Lung (tissue), 12 donors: ENCODE results near the gene EML5. TPM values are rescaled to one million over a fixed set of nuclear protein-coding genes. Genes with fewer than 3 reads are reported as not detected.

ENCODE experiments used
- ATAC-seq: fragments of 200-7000 bp; cut with Tn5 transposase; one replicate; pipeline ENCODE4 v1.9.1; 2020; ENCODE audit warnings: moderate number of reproducible peaks; ENCODE audit not compliant: insufficient read depth, low FRiP score
- DNase-seq, 3 donors: peaks; one replicate each; pipeline ENCODE4 v3.0.0-alpha.2; 2013 to 2017
- H3K27ac ChIP-seq, 2 donors: one replicate each; pipeline ENCODE4 v1.5.1; 2013; ENCODE audit warnings: mild to moderate bottlenecking in 2 of 2, moderate library complexity in 2 of 2, control low read depth in 1 of 2, inconsistent platforms in 1 of 2, low read depth in 1 of 2, low read length in 1 of 2
- H3K27me3 ChIP-seq, 3 donors: one replicate each; pipeline ENCODE4 v1.5.1; 2013; ENCODE audit warnings: low read length in 2 of 3; ENCODE audit not compliant: control insufficient read depth in 3 of 3, insufficient read depth in 3 of 3
- H3K36me3 ChIP-seq, 4 donors: one replicate each; pipeline ENCODE4 v1.5.1; 2013; ENCODE audit warnings: low read length in 4 of 4, mild to moderate bottlenecking in 1 of 4, moderate library complexity in 1 of 4; ENCODE audit not compliant: control insufficient read depth in 4 of 4, insufficient read depth in 4 of 4
- H3K4me1 ChIP-seq, 5 donors: one replicate each; pipeline ENCODE4 v1.5.1; 2013; ENCODE audit warnings: low read length in 5 of 5, mild to moderate bottlenecking in 2 of 5, moderate library complexity in 1 of 5; ENCODE audit not compliant: control insufficient read depth in 5 of 5, insufficient read depth in 5 of 5
- H3K4me3 ChIP-seq: one replicate; pipeline ENCODE4 v1.5.1; 2013; ENCODE audit warnings: mild to moderate bottlenecking, control low read depth, moderate library complexity
- H3K9ac ChIP-seq, 2 donors: one replicate each; pipeline ENCODE4 v1.5.1; 2013; ENCODE audit warnings: low read length in 2 of 2, control low read depth in 1 of 2; ENCODE audit not compliant: insufficient read depth in 1 of 2
- H3K9me3 ChIP-seq, 4 donors: one replicate each; pipeline ENCODE4 v1.5.1; 2013; ENCODE audit warnings: low read length in 3 of 4, mild to moderate bottlenecking in 1 of 4, moderate library complexity in 1 of 4; ENCODE audit not compliant: control insufficient read depth in 4 of 4, insufficient read depth in 3 of 4
- WGBS, 2 donors: extraction: QIAGEN DNeasy Blood & Tissue Kit; methylation state at CpG; one replicate each; pipeline ENCODE4 v1.1.7; 2013; 5-methylcytosine and 5-hydroxymethylcytosine counted together
- polyA plus RNA-seq, 2 donors: library from polyadenylated mRNA; stranded (reverse); fragments of 200-250 nt; gene quantifications; one replicate each; pipeline ENCODE4 v1.2.1, GENCODE V29; 2013
- total RNA-seq, 2 donors: library from RNA; depleted of rRNA in 1 of 2; stranded (reverse); fragments of >200 nt in 1 of 2; gene quantifications; one replicate each; pipeline ENCODE4 v1.2.1, GENCODE V29; 2014 to 2021
- TF ChIP-seq, protein P1 (sequence below): IDR thresholded peaks from 2 replicates; pipeline ENCODE4 v1.5.1; 2012; ENCODE audit warnings: mild to moderate bottlenecking; ENCODE audit errors: control extremely low read depth, extremely low read depth
- donor health status: control.
- donor health status: control.
- donor health status: Bipolar disorder and iron deficiency.
- donor health status: healthy.
- donor health status: DM: yes; HTN: yes; CAD: no.

EML5 gene
- total and polyA plus RNA-seq, 4 donors, result 0.31 to 10.2 (median 1.2) TPM

DNA sequence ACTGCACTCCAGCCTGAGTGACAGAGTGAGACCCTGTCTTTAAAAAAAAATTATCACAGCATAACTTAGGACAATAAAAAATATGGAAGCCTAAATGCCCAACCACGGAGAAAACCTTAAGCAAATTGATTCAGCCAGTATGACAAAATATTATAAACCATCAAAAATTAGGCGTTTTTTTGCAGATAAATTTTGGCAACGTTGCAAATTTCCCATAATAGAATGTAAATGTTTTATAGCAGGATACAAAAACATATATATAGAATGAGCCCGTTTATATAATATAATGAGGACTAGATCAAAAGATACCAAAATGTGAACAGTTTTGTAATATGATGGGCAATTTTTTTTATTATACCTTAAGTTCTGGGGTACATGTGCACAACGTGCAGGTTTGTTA lies 6.8 kb upstream of the EML5 start:
- H3K27ac ChIP-seq, result no peak overlapping the region
- H3K36me3 ChIP-seq, result no peaks in the 10 kb centered on the region
- no peak overlapping the region for H3K4me3 ChIP-seq
- ATAC-seq (no peak), DNase-seq (no peak)
- H3K9ac ChIP-seq, result no peak overlapping the region
- TF ChIP-seq, protein P1, sequence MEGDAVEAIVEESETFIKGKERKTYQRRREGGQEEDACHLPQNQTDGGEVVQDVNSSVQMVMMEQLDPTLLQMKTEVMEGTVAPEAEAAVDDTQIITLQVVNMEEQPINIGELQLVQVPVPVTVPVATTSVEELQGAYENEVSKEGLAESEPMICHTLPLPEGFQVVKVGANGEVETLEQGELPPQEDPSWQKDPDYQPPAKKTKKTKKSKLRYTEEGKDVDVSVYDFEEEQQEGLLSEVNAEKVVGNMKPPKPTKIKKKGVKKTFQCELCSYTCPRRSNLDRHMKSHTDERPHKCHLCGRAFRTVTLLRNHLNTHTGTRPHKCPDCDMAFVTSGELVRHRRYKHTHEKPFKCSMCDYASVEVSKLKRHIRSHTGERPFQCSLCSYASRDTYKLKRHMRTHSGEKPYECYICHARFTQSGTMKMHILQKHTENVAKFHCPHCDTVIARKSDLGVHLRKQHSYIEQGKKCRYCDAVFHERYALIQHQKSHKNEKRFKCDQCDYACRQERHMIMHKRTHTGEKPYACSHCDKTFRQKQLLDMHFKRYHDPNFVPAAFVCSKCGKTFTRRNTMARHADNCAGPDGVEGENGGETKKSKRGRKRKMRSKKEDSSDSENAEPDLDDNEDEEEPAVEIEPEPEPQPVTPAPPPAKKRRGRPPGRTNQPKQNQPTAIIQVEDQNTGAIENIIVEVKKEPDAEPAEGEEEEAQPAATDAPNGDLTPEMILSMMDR, result no peak
- peaks cover 0 to 4% (median 0%) of the 10 kb centered on the region in 4 donors for H3K9me3 ChIP-seq
- H3K27me3 ChIP-seq, result no peaks in the 10 kb centered on the region
- 80 to 85% methylated on average over 5 of the region's 5 CpGs for WGBS, 2 donors
- H3K4me1 ChIP-seq, result no peaks in the 10 kb centered on the region

DNA sequence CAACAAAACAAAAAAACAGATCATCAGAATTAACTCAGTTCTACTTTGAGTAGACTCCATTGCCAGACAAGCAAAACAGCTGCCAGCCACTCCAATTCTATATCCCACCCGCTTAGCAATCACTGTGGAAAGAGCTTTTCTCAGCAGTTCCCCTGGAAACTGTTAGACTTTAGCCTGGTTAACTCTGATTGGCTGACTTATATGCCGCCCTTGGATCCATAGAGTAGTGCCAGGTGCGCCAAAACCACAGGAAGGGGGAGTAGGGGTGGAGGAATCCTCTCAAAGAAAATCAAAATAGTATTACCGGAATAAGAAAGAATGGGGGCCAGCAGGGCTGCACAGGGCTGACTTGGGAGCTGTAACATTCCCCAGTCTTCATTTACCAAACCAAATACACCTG lies 5.4 kb upstream of the EML5 start:
- DNase-seq (peak in 1 of 3 donors; percentile 2), ATAC-seq (no peak)
- no peaks in the 10 kb centered on the region for H3K36me3 ChIP-seq
- H3K9ac ChIP-seq, result no peak overlapping the region
- H3K9me3 ChIP-seq, result no peaks in the 10 kb centered on the region
- TF ChIP-seq, protein P1, result no peak
- peaks cover 0 to 4% (median 2%) of the 10 kb centered on the region in 3 donors for H3K27me3 ChIP-seq
- peaks cover 0 to 3% (median 0%) of the 10 kb centered on the region in 5 donors for H3K4me1 ChIP-seq
- WGBS, 2 donors, result 58 to 69% methylated on average over 4 of the region's 4 CpGs
- H3K27ac ChIP-seq, result no peak overlapping the region
- no peak overlapping the region for H3K4me3 ChIP-seq

DNA sequence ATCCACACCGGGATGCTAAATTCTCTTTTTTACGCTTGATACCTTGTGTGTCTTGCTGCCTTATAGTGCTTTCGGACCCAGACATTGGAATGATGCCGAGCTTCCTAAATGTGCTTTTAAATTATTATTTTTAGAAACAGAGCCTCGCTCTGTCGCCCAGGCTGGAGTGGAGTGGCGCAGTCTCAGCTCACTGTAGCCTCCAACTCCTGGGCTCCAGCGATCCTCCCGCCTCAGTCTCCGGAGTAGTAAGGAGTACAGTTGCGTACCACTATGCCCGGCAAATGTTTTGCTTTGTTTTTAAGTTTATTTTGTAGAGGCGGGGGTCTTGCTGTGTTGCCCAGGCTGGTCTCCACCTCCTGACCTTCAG lies 489 bp upstream of the EML5 start:
- H3K4me1 ChIP-seq, result peaks cover 0 to 5% (median 2%) of the 10 kb centered on the region in 5 donors
- DNase-seq, result no peak
- no peaks in the 10 kb centered on the region for H3K9me3 ChIP-seq
- WGBS, 2 donors, result 52 to 55% methylated on average over 13 of the region's 13 CpGs
- peak overlapping the region in 1 of 2 donors; percentile 84 for H3K27ac ChIP-seq
- peak overlapping the region; percentile 66 for H3K4me3 ChIP-seq
- H3K36me3 ChIP-seq, result no peaks in the 10 kb centered on the region
- H3K9ac ChIP-seq, result peak overlapping the region in 1 of 2 donors; percentile 49
- no peak for ATAC-seq
- H3K27me3 ChIP-seq, result peaks cover 0 to 32% (median 23%) of the 10 kb centered on the region in 3 donors
- TF ChIP-seq, protein P1, result no peak
